HG03575 (cell line): ENCODE results near the gene ZNF280B.
"Not testable (repeated sequence)": the region's sequence is repeated elsewhere in the genome, so short reads cannot be mapped to it uniquely, and the experiment has no call there.

ENCODE experiments used
- ATAC-seq: cut with Tn5 transposase; IDR thresholded peaks from one replicate; pipeline ENCODE4 v1.9.1; 2021; ENCODE audit not compliant: unreplicated experiment, insufficient number of reproducible peaks, low FRiP score; ENCODE audit errors: extremely low read depth

The ZNF280B gene

GRCh38 chr22:22536515-22536914 lies 28.0 kb upstream of the ZNF280B start:
- ATAC-seq, result no peak

GRCh38 chr22:22535662-22536061 lies 27.1 kb upstream of the ZNF280B start:
- no peak for ATAC-seq

- no peak for ATAC-seq
Observed at GRCh38 chr22:22534604-22535415, 26.3 kb upstream of the ZNF280B start.

- no peak for ATAC-seq
Observed at GRCh38 chr22:22533863-22534262, 25.3 kb upstream of the ZNF280B start.

- no peak for ATAC-seq
Observed at GRCh38 chr22:22533417-22533816, 24.9 kb upstream of the ZNF280B start.

GRCh38 chr22:22532547-22533071 lies 24.1 kb upstream of the ZNF280B start:
- ATAC-seq, result not testable (repeated sequence)

GRCh38 chr22:22531770-22532546 lies 23.4 kb upstream of the ZNF280B start:
- no peak for ATAC-seq

- no peak for ATAC-seq
Observed at GRCh38 chr22:22528780-22529179, 20.2 kb upstream of the ZNF280B start.

GRCh38 chr22:22527312-22527711 lies 18.8 kb upstream of the ZNF280B start:
- no peak for ATAC-seq

GRCh38 chr22:22526125-22526912 lies 17.8 kb upstream of the ZNF280B start:
- no peak for ATAC-seq

- no peak for ATAC-seq
Observed at GRCh38 chr22:22523494-22523893, 15.0 kb upstream of the ZNF280B start.

- ATAC-seq, result no peak
Observed at GRCh38 chr22:22521631-22522030, 13.1 kb upstream of the ZNF280B start.

GRCh38 chr22:22520667-22521602 lies 12.4 kb upstream of the ZNF280B start:
- ATAC-seq, result no peak

GRCh38 chr22:22520020-22520656 lies 11.6 kb upstream of the ZNF280B start, which contains the start of gene ZNF280A:
Gene ZNF280A, minus strand, starts transcription at chr22:22520270. Its CDS starts 4,640 bp downstream, at chr22:22515630.
- ATAC-seq, result no peak

GRCh38 chr22:22519591-22519990 lies 11.0 kb upstream of the ZNF280B start:
- no peak for ATAC-seq

GRCh38 chr22:22516992-22517391 lies 8.4 kb upstream of the ZNF280B start:
- no peak for ATAC-seq

GRCh38 chr22:22515890-22516289 lies 7.3 kb upstream of the ZNF280B start:
- no peak for ATAC-seq

- ATAC-seq, result not testable (repeated sequence)
Observed at GRCh38 chr22:22514431-22514830, 5.9 kb upstream of the ZNF280B start.
